Liver (tissue), 3 donors: ENCODE results near the gene MRPL27.

Experiments used
- CTCF ChIP-seq: fragments of 150-350 bp; IDR thresholded peaks from 2 replicates; pipeline ENCODE4 v1.5.1; 2017; ENCODE audit warnings: improper control_type of control experiment, low read depth, low read length; ENCODE audit not compliant: missing input control
- EGR1 ChIP-seq, 2 donors: IDR thresholded peaks; 2 replicates each; pipeline ENCODE4 v1.6.1; 2016 to 2018; ENCODE audit warnings: antibody characterized with exemption in 2 of 2, low read depth in 2 of 2
- GABPA ChIP-seq, 2 donors: IDR thresholded peaks in 1 of 2; conservative IDR thresholded peaks in 1 of 2; 2 replicates each; pipeline ENCODE4 v1.6.1; 2016; ENCODE audit warnings: antibody characterized with exemption in 2 of 2, mild to moderate bottlenecking in 1 of 2, moderate library complexity in 1 of 2
- MAX ChIP-seq: IDR thresholded peaks from 2 replicates; pipeline ENCODE4 v1.6.1; 2016; ENCODE audit warnings: antibody characterized with exemption
- donor health status: healthy.
- donor health status: healthy.

- TF ChIP-seq MAX (no peak), GABPA (IDR thresholded peaks at IDR 0.05 in 1 of 2, conservative IDR thresholded peaks at IDR 0.05 in 1 of 2) (no peak), EGR1 (IDR thresholded peaks at IDR 0.05; ENCODE audit: low read depth in 2 of 2) (no peak), CTCF (no peak)
Measured at GRCh38 chr17:50388728-50389127, 15.7 kb upstream of the MRPL27 start.
